Transverse colon (tissue), 4 donors: ENCODE results near the gene AMMECR1. TPM values are rescaled to one million over a fixed set of nuclear protein-coding genes. Genes with fewer than 3 reads are reported as not detected.

Source experiments
- DNase-seq: peaks from one replicate; pipeline ENCODE4 v3.0.0-alpha.2; 2019
- H3K27ac ChIP-seq, 4 donors: fragments of 200-600 bp; sonication (generic); 2 replicates each; pipeline ENCODE4 v1.5.1; 2016 to 2018; ENCODE audit warnings: inconsistent platforms in 4 of 4
- H3K27me3 ChIP-seq: fragments of 200-600 bp; sonication (generic); 2 replicates; pipeline ENCODE4 v1.5.1; 2017; ENCODE audit warnings: inconsistent platforms
- H3K36me3 ChIP-seq, 4 donors: fragments of 200-600 bp; sonication (generic); 2 replicates each; pipeline ENCODE4 v1.5.1; 2017 to 2019; ENCODE audit warnings: inconsistent platforms in 4 of 4
- H3K4me1 ChIP-seq, 4 donors: fragments of 200-600 bp; sonication (generic); 2 replicates each; pipeline ENCODE4 v1.5.1; 2017 to 2020; ENCODE audit warnings: inconsistent platforms in 4 of 4
- H3K4me3 ChIP-seq, 4 donors: fragments of 200-600 bp; sonication (generic); 1 replicate in 1 of 4; 2 replicates in 3 of 4; pipeline versions ENCODE4 v1.5.1 to v1.6.1; 2017 to 2019; ENCODE audit warnings: inconsistent platforms in 4 of 4
- H3K9me3 ChIP-seq, 2 donors: fragments of 200-600 bp; sonication (generic); 2 replicates each; pipeline ENCODE4 v1.5.1; 2017 to 2019; ENCODE audit warnings: inconsistent platforms in 2 of 2
- EP300 ChIP-seq: sonication (generic); formaldehyde crosslinking; IDR thresholded peaks from one replicate; pipeline ENCODE4 v1.6.1; 2017; ENCODE audit warnings: antibody characterized with exemption, low read depth
- POLR2A ChIP-seq: fragments of 450-650 bp; IDR thresholded peaks from one replicate; pipeline ENCODE4 v1.6.1; 2016; ENCODE audit warnings: antibody characterized with exemption, mild to moderate bottlenecking, moderate library complexity
- POLR2AphosphoS5 ChIP-seq, 3 donors: sonication (generic); formaldehyde crosslinking; IDR thresholded peaks; one replicate each; pipeline ENCODE4 v1.6.1; 2016; ENCODE audit warnings: antibody characterized with exemption in 3 of 3
- WGBS, 2 donors: methylation state at CpG; one replicate each; pipeline ENCODE4 v1.1.5; 2018; ENCODE audit warnings: low coverage in 1 of 2; 5-methylcytosine and 5-hydroxymethylcytosine counted together
- in situ Hi-C, 4 donors: fragments of 200-750 bp; cut with MboI; loops; one replicate each; pipeline versions ENCODE4 v1.15.0 to v1.15.1; 2017; ENCODE audit warnings: low sequenced_read_pairs in 3 of 4, low pct_ligation_motif_present in 1 of 4, low pct_unique_long_range_greater_than_20kb in 1 of 4
- intact Hi-C: fragments of 100-400 bp; cut with DNase I; formaldehyde crosslinking; loops from one replicate; pipeline ENCODE4 v1.15.1; 2023; ENCODE audit warnings: low total_unique reads
- total RNA-seq, 4 donors: library from RNA; depleted of rRNA; stranded (reverse); fragments of >200 nt; gene quantifications; one replicate each; pipeline ENCODE4 v1.1.0, GENCODE V29; 2016
- TF ChIP-seq, protein P1 (sequence below), 5 experiments: fragments of 200-600 bp in 3 of 5; fragments of 450-650 bp in 2 of 5; sonication (generic) in 3 of 5; IDR thresholded peaks; 1 replicate in 2 of 5; 2 replicates in 3 of 5; pipeline ENCODE4 v1.5.1; 2016 to 2017; ENCODE audit warnings: antibody characterized with exemption in 5 of 5, inconsistent platforms in 3 of 5, mild to moderate bottlenecking in 2 of 5, moderate library complexity in 1 of 5

The AMMECR1 gene
- total RNA-seq, 4 donors from 2014 or later: 2.6 to 15.3 (median 8.6) TPM

- Histone ChIP-seq H3K4me3 (no peak overlapping the region), H3K36me3 (no peaks in the 10 kb centered on the region), H3K27me3 (no peaks in the 10 kb centered on the region), H3K27ac (no peak overlapping the region), H3K4me1 (peaks cover 0 to 2% (median 0%) of the 10 kb centered on the region in 4 donors), H3K9me3 (no peaks in the 10 kb centered on the region)
- no peak for TF ChIP-seq POLR2A
- no peak for TF ChIP-seq POLR2AphosphoS5 (IDR thresholded peaks at IDR 0.05)
- no peak for TF ChIP-seq EP300
- TF ChIP-seq, protein P1, sequence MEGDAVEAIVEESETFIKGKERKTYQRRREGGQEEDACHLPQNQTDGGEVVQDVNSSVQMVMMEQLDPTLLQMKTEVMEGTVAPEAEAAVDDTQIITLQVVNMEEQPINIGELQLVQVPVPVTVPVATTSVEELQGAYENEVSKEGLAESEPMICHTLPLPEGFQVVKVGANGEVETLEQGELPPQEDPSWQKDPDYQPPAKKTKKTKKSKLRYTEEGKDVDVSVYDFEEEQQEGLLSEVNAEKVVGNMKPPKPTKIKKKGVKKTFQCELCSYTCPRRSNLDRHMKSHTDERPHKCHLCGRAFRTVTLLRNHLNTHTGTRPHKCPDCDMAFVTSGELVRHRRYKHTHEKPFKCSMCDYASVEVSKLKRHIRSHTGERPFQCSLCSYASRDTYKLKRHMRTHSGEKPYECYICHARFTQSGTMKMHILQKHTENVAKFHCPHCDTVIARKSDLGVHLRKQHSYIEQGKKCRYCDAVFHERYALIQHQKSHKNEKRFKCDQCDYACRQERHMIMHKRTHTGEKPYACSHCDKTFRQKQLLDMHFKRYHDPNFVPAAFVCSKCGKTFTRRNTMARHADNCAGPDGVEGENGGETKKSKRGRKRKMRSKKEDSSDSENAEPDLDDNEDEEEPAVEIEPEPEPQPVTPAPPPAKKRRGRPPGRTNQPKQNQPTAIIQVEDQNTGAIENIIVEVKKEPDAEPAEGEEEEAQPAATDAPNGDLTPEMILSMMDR (IDR thresholded peaks at IDR 0.05): no peak
- intact Hi-C loops (no loop called here), in situ Hi-C loops (no loop called here)
- WGBS, 2 donors: 62% methylated on average over 1 of the region's 1 CpG; no CpG with 5 or more reads in 1 of the 2 donors
- DNase-seq: no peak
These were observed 103.2 kb downstream of the AMMECR1 start for GRCh38 chrX:110214684-110215083.

- Histone ChIP-seq H3K4me3 (no peak overlapping the region), H3K27ac (no peak overlapping the region), H3K27me3 (no peaks in the 10 kb centered on the region), H3K9me3 (no peaks in the 10 kb centered on the region), H3K36me3 (no peaks in the 10 kb centered on the region), H3K4me1 (peaks cover 0 to 2% (median 0%) of the 10 kb centered on the region in 4 donors)
- intact Hi-C loops: no loop called here
- WGBS, 2 donors: 87% methylated on average over 1 of the region's 1 CpG; no CpG with 5 or more reads in 1 of the 2 donors
- TF ChIP-seq, protein P1 (IDR thresholded peaks at IDR 0.05): no peak
- TF ChIP-seq POLR2A: no peak
- TF ChIP-seq POLR2AphosphoS5 (IDR thresholded peaks at IDR 0.05): no peak
- TF ChIP-seq EP300: no peak
- no peak for DNase-seq
- in situ Hi-C loops: no loop called here
These were observed 104.7 kb downstream of the AMMECR1 start for GRCh38 chrX:110213183-110213582.

GRCh38 chrX:110212299-110212698, 105.6 kb downstream of the AMMECR1 start:
- no peaks in the 10 kb centered on the region for H3K27me3 ChIP-seq

DNA sequence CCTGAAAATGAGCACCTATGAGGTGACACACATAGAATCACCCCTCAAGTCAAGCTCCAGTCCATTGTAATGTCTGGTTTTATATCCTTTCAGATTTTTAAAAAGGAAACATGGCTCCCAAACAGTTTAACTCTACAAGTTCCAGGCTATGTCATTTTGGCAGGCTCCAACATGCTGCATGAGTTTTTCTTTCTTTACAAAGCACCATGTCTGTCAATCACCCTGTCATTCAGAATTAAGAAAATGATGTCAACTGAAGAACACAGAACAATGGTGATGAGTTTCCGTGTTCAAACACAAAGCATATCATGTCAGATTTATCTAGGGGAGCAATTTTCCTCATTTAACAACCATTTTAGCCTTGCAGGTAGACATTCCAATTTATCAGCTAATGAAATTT, 106.5 kb downstream of the AMMECR1 start:
- Histone ChIP-seq H3K27me3 (no peaks in the 10 kb centered on the region), H3K4me3 (no peak overlapping the region), H3K9me3 (no peaks in the 10 kb centered on the region), H3K4me1 (peaks cover 0 to 2% (median 0%) of the 10 kb centered on the region in 4 donors), H3K36me3 (no peaks in the 10 kb centered on the region), H3K27ac (no peak overlapping the region)
- TF ChIP-seq POLR2AphosphoS5 (IDR thresholded peaks at IDR 0.05): no peak
- TF ChIP-seq, protein P1 (IDR thresholded peaks at IDR 0.05): no peak
- no peak for TF ChIP-seq EP300
- TF ChIP-seq POLR2A: no peak
- intact Hi-C loops (no loop called here), in situ Hi-C loops (no loop called here)
- WGBS, 2 donors: 81% methylated on average over 1 of the region's 1 CpG; no CpG with 5 or more reads in 1 of the 2 donors
- no peak for DNase-seq

More at GRCh38 chrX:110212299-110212698, 105.6 kb downstream of the AMMECR1 start:
- intact Hi-C loops (no loop called here), in situ Hi-C loops (no loop called here)
- Histone ChIP-seq H3K4me1 (peaks cover 0 to 2% (median 0%) of the 10 kb centered on the region in 4 donors), H3K4me3 (no peak overlapping the region), H3K9me3 (no peaks in the 10 kb centered on the region), H3K27ac (no peak overlapping the region), H3K36me3 (no peaks in the 10 kb centered on the region)
- no peak for DNase-seq
- WGBS, 2 donors: 85 to 100% methylated on average over 1 to 3 of the region's 3 CpGs
- TF ChIP-seq POLR2A (no peak), POLR2AphosphoS5 (IDR thresholded peaks at IDR 0.05) (no peak), EP300 (no peak)
- TF ChIP-seq, protein P1 (IDR thresholded peaks at IDR 0.05): no peak
